Thymus (tissue), 11 donors: ENCODE measurements around the gene PROSER2. TPM values are rescaled to one million over a fixed set of nuclear protein-coding genes. Genes with fewer than 3 reads are reported as not detected.
A peak's percentile ranks its signal among the peaks of the same experiment; 100 is the strongest.

ENCODE experiments used
- DNase-seq, 9 donors: peaks; one replicate each; pipeline ENCODE4 v3.0.0-alpha.2; 2013; ENCODE audit warnings: low spot score in 9 of 9, low read depth in 6 of 9, missing footprints in 1 of 9
- H3K27ac ChIP-seq, 2 donors: one replicate each; pipeline ENCODE4 v1.5.1; 2013; ENCODE audit warnings: control low read depth in 1 of 2, low read depth in 1 of 2, low read length in 1 of 2, mild to moderate bottlenecking in 1 of 2, moderate library complexity in 1 of 2
- H3K27me3 ChIP-seq, 2 donors: one replicate each; pipeline ENCODE4 v1.5.1; 2013; ENCODE audit warnings: low read length in 1 of 2; ENCODE audit not compliant: control insufficient read depth in 2 of 2, insufficient read depth in 1 of 2
- H3K36me3 ChIP-seq, 2 donors: one replicate each; pipeline ENCODE4 v1.5.1; 2013; ENCODE audit warnings: low read length in 1 of 2, mild to moderate bottlenecking in 1 of 2, moderate library complexity in 1 of 2; ENCODE audit not compliant: control insufficient read depth in 2 of 2, insufficient read depth in 2 of 2
- H3K4me1 ChIP-seq, 2 donors: one replicate each; pipeline ENCODE4 v1.5.1; 2013; ENCODE audit warnings: low read length in 2 of 2; ENCODE audit not compliant: control insufficient read depth in 2 of 2, insufficient read depth in 2 of 2
- H3K4me3 ChIP-seq, 2 donors: one replicate each; pipeline ENCODE4 v1.5.1; 2013; ENCODE audit warnings: low read length in 2 of 2, control low read depth in 1 of 2, mild to moderate bottlenecking in 1 of 2
- H3K9me3 ChIP-seq, 2 donors: one replicate each; pipeline ENCODE4 v1.5.1; 2013; ENCODE audit warnings: low read length in 1 of 2, mild to moderate bottlenecking in 1 of 2; ENCODE audit not compliant: control insufficient read depth in 2 of 2, insufficient read depth in 1 of 2
- WGBS: extraction: QIAGEN DNeasy Blood & Tissue Kit; methylation state at CpG from one replicate; pipeline ENCODE4 v1.1.7; 2013; 5-methylcytosine and 5-hydroxymethylcytosine counted together
- polyA plus RNA-seq: library from polyadenylated mRNA; stranded (reverse); fragments of 200-250 nt; gene quantifications from one replicate; pipeline ENCODE4 v1.2.3, GENCODE V29; 2013
- total RNA-seq: library from RNA; stranded (reverse); fragments of 120-200 nt; gene quantifications from one replicate; pipeline ENCODE4 v1.2.4, GENCODE V29; 2013
- donor health status: healthy.

PROSER2 gene
- total and polyA plus RNA-seq, 2 donors: 2.8 to 17.8 TPM

GRCh38 chr10:11865561-11865960 is 42.4 kb downstream of the PROSER2 start:
- H3K36me3 ChIP-seq: no peaks in the 10 kb centered on the region
- H3K4me1 ChIP-seq: peaks cover 12 to 26% of the 10 kb centered on the region in 2 donors
- no peak for DNase-seq
- no peak overlapping the region for H3K4me3 ChIP-seq
- H3K9me3 ChIP-seq: no peaks in the 10 kb centered on the region
- H3K27me3 ChIP-seq: peaks cover 0 to 13% of the 10 kb centered on the region in 2 donors
- H3K27ac ChIP-seq: no peak overlapping the region
- WGBS: 84% methylated on average over 11 of the region's 11 CpGs

GRCh38 chr10:11866199-11866925 is 43.2 kb downstream of the PROSER2 start:
- WGBS: 98% methylated on average over 18 of the region's 18 CpGs
- H3K36me3 ChIP-seq: no peaks in the 10 kb centered on the region
- no peak for DNase-seq

GRCh38 chr10:11869219-11869618 is 46.1 kb downstream of the PROSER2 start:
- Histone ChIP-seq H3K9me3 (no peaks in the 10 kb centered on the region), H3K4me3 (no peak overlapping the region), H3K36me3 (no peaks in the 10 kb centered on the region), H3K27ac (no peak overlapping the region), H3K27me3 (peaks cover 0 to 13% of the 10 kb centered on the region in 2 donors), H3K4me1 (peaks cover 4 to 23% of the 10 kb centered on the region in 2 donors)
- 94% methylated on average over 12 of the region's 12 CpGs for WGBS
- no peak for DNase-seq

More at GRCh38 chr10:11866199-11866925, 43.2 kb downstream of the PROSER2 start:
- no peaks in the 10 kb centered on the region for H3K9me3 ChIP-seq
- H3K4me1 ChIP-seq: peaks cover 14 to 30% of the 10 kb centered on the region in 2 donors
- peaks cover 0 to 13% of the 10 kb centered on the region in 2 donors for H3K27me3 ChIP-seq
- no peak overlapping the region for H3K27ac ChIP-seq
- H3K4me3 ChIP-seq: no peak overlapping the region

- peaks cover 0 to 13% of the 10 kb centered on the region in 2 donors for H3K27me3 ChIP-seq
- peaks cover 6 to 30% of the 10 kb centered on the region in 2 donors for H3K4me1 ChIP-seq
- no peaks in the 10 kb centered on the region for H3K36me3 ChIP-seq
- 91% methylated on average over 78 of the region's 78 CpGs for WGBS
- DNase-seq: peak in 1 of 9 donors; percentile 30
- H3K4me3 ChIP-seq: no peak overlapping the region
- no peak overlapping the region for H3K27ac ChIP-seq
- no peaks in the 10 kb centered on the region for H3K9me3 ChIP-seq
Measured at GRCh38 chr10:11869743-11870460, 46.7 kb downstream of the PROSER2 start.

- H3K27ac ChIP-seq: no peak overlapping the region
- no peak for DNase-seq
- H3K36me3 ChIP-seq: no peaks in the 10 kb centered on the region
- peaks cover 11 to 35% of the 10 kb centered on the region in 2 donors for H3K4me1 ChIP-seq
- H3K27me3 ChIP-seq: peaks cover 0 to 13% of the 10 kb centered on the region in 2 donors
- WGBS: 93% methylated on average over 8 of the region's 8 CpGs
- H3K9me3 ChIP-seq: no peaks in the 10 kb centered on the region
- no peak overlapping the region for H3K4me3 ChIP-seq
Measured at GRCh38 chr10:11870461-11870780, 47.3 kb downstream of the PROSER2 start.

GRCh38 chr10:11870900-11871400 is 47.8 kb downstream of the PROSER2 start:
- Histone ChIP-seq H3K36me3 (no peaks in the 10 kb centered on the region), H3K9me3 (no peaks in the 10 kb centered on the region), H3K27me3 (peaks cover 0 to 13% of the 10 kb centered on the region in 2 donors), H3K4me3 (no peak overlapping the region), H3K4me1 (peaks cover 11 to 40% of the 10 kb centered on the region in 2 donors), H3K27ac (no peak overlapping the region)
- no peak for DNase-seq
- 81% methylated on average over 7 of the region's 7 CpGs for WGBS

- WGBS: 7% methylated on average over 9 of the region's 9 CpGs
- H3K4me3 ChIP-seq: no peak overlapping the region
- peaks cover 11 to 46% of the 10 kb centered on the region in 2 donors for H3K4me1 ChIP-seq
- peak in 2 of 9 donors; percentile 26 to 44 for DNase-seq
- H3K27ac ChIP-seq: no peak overlapping the region
- peaks cover 0 to 13% of the 10 kb centered on the region in 2 donors for H3K27me3 ChIP-seq
- no peaks in the 10 kb centered on the region for H3K36me3 ChIP-seq
- no peaks in the 10 kb centered on the region for H3K9me3 ChIP-seq
Measured at GRCh38 chr10:11871466-11871865, 48.3 kb downstream of the PROSER2 start.

- WGBS: 42% methylated on average over 20 of the region's 20 CpGs
- peaks cover 11 to 41% of the 10 kb centered on the region in 2 donors for H3K4me1 ChIP-seq
- no peaks in the 10 kb centered on the region for H3K9me3 ChIP-seq
- no peak overlapping the region for H3K4me3 ChIP-seq
- peak; percentile 51 to 88 (median 65) for DNase-seq
- H3K36me3 ChIP-seq: no peaks in the 10 kb centered on the region
- H3K27me3 ChIP-seq: peaks cover 0 to 7% of the 10 kb centered on the region in 2 donors
- peak overlapping the region; percentile 71 to 72 for H3K27ac ChIP-seq
Measured at GRCh38 chr10:11874568-11875493, 51.7 kb downstream of the PROSER2 start.
